Ascending aorta (tissue), 2 donors: ENCODE data around the gene FKBP2. TPM values are rescaled to one million over a fixed set of nuclear protein-coding genes. Genes with fewer than 3 reads are reported as not detected.

ENCODE experiments used
- DNase-seq, 2 donors: peaks; one replicate each; pipeline ENCODE4 v3.0.0-alpha.2; 2019; ENCODE audit warnings: low spot score in 2 of 2
- H3K27ac ChIP-seq, 2 donors: fragments of 200-600 bp; sonication (generic); one replicate each; pipeline ENCODE4 v1.5.1; 2016 to 2017; ENCODE audit warnings: mild to moderate bottlenecking in 1 of 2
- H3K27me3 ChIP-seq: fragments of 200-600 bp; sonication (generic); one replicate; pipeline ENCODE4 v1.5.1; 2017
- H3K36me3 ChIP-seq, 2 donors: fragments of 200-600 bp; sonication (generic); one replicate each; pipeline ENCODE4 v1.5.1; 2016
- H3K4me1 ChIP-seq, 2 donors: fragments of 200-600 bp; sonication (generic); one replicate each; pipeline ENCODE4 v1.5.1; 2016 to 2017; ENCODE audit warnings: mild to moderate bottlenecking in 1 of 2
- H3K4me3 ChIP-seq, 2 donors: fragments of 200-600 bp; sonication (generic); one replicate each; pipeline ENCODE4 v1.5.1; 2016 to 2017; ENCODE audit warnings: mild to moderate bottlenecking in 1 of 2
- H3K9me3 ChIP-seq, 2 donors: fragments of 200-600 bp; sonication (generic); one replicate each; pipeline ENCODE4 v1.5.1; 2016
- intact Hi-C: fragments of 100-400 bp; cut with DNase I; formaldehyde crosslinking; loops from one replicate; pipeline ENCODE4 v1.15.1; 2023
- total RNA-seq: library from RNA; depleted of rRNA; stranded (reverse); fragments of >200 nt; gene quantifications from one replicate; pipeline ENCODE4 v1.1.0, GENCODE V29; 2016
- TF ChIP-seq, protein P1 (sequence below), 3 experiments: fragments of 200-600 bp in 2 of 3; fragments of 450-650 bp in 1 of 3; sonication (generic) in 2 of 3; IDR thresholded peaks; one replicate each; pipeline ENCODE4 v1.5.1; 2016 to 2019; ENCODE audit warnings: antibody characterized with exemption in 3 of 3, mild to moderate bottlenecking in 1 of 3, moderate library complexity in 1 of 3

FKBP2 gene
- total RNA-seq, 1 donor from 2014 or later: 17.7 TPM

DNA sequence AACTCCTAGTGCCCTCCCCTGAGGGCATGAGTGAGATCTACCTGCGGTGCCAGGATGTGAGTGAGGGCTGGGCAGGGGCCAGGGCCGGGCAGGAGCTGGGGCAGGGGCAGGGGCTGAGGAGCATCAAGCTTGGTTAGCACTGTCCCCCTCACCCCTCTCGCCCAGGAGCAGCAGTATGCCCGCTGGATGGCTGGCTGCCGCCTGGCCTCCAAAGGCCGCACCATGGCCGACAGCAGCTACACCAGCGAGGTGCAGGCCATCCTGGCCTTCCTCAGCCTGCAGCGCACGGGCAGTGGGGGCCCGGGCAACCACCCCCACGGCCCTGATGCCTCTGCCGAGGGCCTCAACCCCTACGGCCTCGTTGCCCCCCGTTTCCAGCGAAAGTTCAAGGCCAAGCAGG, 20.6 kb upstream of the FKBP2 start:
- H3K27me3 ChIP-seq: no peaks in the 10 kb centered on the region
- no peaks in the 10 kb centered on the region for H3K9me3 ChIP-seq
- no peak overlapping the region for H3K4me3 ChIP-seq
- peaks cover 7 to 13% of the 10 kb centered on the region in 2 donors for H3K36me3 ChIP-seq
- intact Hi-C loops: no loop called here
- H3K27ac ChIP-seq: no peak overlapping the region
- H3K4me1 ChIP-seq: peaks cover 2 to 6% of the 10 kb centered on the region in 2 donors
- no peak for DNase-seq
- TF ChIP-seq, protein P1, sequence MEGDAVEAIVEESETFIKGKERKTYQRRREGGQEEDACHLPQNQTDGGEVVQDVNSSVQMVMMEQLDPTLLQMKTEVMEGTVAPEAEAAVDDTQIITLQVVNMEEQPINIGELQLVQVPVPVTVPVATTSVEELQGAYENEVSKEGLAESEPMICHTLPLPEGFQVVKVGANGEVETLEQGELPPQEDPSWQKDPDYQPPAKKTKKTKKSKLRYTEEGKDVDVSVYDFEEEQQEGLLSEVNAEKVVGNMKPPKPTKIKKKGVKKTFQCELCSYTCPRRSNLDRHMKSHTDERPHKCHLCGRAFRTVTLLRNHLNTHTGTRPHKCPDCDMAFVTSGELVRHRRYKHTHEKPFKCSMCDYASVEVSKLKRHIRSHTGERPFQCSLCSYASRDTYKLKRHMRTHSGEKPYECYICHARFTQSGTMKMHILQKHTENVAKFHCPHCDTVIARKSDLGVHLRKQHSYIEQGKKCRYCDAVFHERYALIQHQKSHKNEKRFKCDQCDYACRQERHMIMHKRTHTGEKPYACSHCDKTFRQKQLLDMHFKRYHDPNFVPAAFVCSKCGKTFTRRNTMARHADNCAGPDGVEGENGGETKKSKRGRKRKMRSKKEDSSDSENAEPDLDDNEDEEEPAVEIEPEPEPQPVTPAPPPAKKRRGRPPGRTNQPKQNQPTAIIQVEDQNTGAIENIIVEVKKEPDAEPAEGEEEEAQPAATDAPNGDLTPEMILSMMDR (IDR thresholded peaks at IDR 0.05): no peak

DNA sequence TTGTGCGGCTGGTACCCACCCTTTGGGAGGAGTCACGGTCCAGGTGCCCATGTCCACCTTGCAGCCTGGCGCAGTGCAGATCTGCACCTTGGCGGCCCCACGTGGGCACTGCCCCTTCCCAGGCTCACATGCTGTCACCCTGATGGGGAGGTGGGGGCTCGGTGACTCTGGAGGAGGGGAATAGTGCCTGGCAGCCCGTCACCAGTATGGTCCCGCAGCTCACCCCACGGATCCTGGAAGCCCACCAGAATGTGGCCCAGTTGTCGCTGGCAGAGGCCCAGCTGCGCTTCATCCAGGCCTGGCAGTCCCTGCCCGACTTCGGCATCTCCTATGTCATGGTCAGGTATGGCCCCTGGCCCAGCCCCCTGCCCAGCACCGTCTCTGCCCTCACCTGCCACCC, 20.1 kb upstream of the FKBP2 start:
- Histone ChIP-seq H3K9me3 (no peaks in the 10 kb centered on the region), H3K36me3 (peaks cover 7 to 13% of the 10 kb centered on the region in 2 donors), H3K4me1 (peaks cover 7 to 8% of the 10 kb centered on the region in 2 donors), H3K27ac (no peak overlapping the region), H3K27me3 (no peaks in the 10 kb centered on the region), H3K4me3 (no peak overlapping the region)
- TF ChIP-seq, protein P1 (IDR thresholded peaks at IDR 0.05): no peak
- intact Hi-C loops: no loop called here
- no peak for DNase-seq

DNA sequence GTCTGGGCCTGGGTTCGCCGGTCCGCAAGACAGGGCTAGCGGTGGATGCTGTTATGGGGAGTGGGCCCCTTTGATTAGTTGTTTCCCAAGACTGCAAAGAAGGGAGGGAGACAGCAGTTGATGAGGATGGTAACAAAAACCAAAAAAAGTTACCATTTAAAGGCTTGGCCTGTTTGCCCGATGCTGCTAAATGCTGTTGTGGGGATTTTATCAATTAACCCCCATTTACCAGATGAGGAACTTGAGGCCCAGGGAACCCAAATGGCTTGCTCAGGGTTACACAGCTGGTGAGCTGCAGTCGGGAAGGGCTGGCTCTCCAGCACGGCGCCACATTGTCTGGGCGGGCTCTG, 18.3 kb upstream of the FKBP2 start:
- Histone ChIP-seq H3K27me3 (no peaks in the 10 kb centered on the region), H3K36me3 (peaks cover 7 to 13% of the 10 kb centered on the region in 2 donors), H3K9me3 (no peaks in the 10 kb centered on the region), H3K4me1 (peaks cover 7 to 18% of the 10 kb centered on the region in 2 donors), H3K27ac (no peak overlapping the region), H3K4me3 (no peak overlapping the region)
- TF ChIP-seq, protein P1 (IDR thresholded peaks at IDR 0.05): no peak
- intact Hi-C loops: no loop called here
- DNase-seq: no peak

DNA sequence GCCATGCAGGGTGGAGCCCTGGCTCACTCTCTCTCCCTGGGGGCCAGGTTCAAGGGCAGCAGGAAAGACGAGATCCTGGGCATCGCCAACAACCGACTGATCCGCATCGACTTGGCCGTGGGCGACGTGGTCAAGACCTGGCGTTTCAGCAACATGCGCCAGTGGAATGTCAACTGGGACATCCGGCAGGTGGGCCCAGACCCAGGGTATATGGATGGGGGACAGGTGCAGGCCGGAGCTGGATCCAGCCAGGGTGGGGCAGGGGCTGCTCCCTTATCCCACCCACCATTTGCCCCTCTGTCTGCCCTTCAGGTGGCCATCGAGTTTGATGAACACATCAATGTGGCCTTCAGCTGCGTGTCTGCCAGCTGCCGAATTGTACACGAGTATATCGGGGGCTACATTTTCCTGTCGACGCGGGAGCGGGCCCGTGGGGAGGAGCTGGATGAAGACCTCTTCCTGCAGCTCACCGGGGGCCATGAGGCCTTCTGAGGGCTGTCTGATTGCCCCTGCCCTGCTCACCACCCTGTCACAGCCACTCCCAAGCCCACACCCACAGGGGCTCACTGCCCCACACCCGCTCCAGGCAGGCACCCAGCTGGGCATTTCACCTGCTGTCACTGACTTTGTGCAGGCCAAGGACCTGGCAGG, 17.8 kb upstream of the FKBP2 start:
- intact Hi-C loops: no loop called here
- Histone ChIP-seq H3K27me3 (no peaks in the 10 kb centered on the region), H3K36me3 (peaks cover 7 to 13% of the 10 kb centered on the region in 2 donors), H3K4me1 (peaks cover 7 to 21% of the 10 kb centered on the region in 2 donors), H3K27ac (no peak overlapping the region), H3K4me3 (no peak overlapping the region), H3K9me3 (no peaks in the 10 kb centered on the region)
- DNase-seq: no peak
- TF ChIP-seq, protein P1 (IDR thresholded peaks at IDR 0.05): no peak

DNA sequence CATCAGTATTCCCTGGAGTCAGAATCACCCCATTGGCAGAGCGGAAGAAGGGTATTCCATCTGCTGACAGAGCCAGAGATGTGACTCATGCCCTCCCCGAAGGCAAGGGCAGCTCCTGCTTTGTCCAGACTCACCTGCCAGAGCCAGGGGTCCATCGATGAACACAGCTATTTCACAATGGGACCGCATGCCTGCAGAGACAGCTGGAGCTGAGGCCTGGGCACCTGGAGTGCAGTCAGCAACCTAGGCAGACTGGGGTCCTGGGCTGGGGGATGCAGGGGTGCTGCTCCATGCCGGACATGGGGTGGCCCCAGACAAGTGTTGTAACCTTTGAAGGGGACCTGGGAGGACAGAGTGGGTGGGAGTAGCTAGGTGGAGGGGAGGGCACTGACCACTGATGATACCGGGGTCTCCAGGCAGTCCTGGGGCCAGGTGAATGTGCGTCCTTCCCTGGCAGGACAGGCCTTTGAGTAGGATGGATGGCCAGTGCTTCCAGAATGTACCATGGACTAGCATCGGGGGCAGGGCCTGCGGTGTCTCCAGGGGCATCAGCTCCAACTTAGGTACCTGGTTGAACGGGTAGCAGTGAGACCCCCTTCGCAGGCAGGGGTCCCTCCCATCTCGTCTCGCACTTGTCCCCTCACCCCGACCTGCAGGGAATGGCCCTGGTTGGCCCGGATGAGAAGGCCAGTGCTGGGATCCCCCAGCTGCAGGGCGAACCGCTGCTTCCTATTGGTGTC, 16.6 kb upstream of the FKBP2 start:
- Histone ChIP-seq H3K9me3 (no peaks in the 10 kb centered on the region), H3K27me3 (no peaks in the 10 kb centered on the region), H3K36me3 (peaks cover 7 to 13% of the 10 kb centered on the region in 2 donors), H3K4me1 (peaks cover 7 to 25% of the 10 kb centered on the region in 2 donors), H3K4me3 (no peak overlapping the region), H3K27ac (peak overlapping the region in 1 of 2 donors; percentile 89)
- TF ChIP-seq, protein P1 (IDR thresholded peaks at IDR 0.05): no peak
- no peak for DNase-seq
- intact Hi-C loops: no loop called here
